Measurements from ENCODE around the gene GJB2.
"Not testable (repeated sequence)": the region's sequence is repeated elsewhere in the genome, so short reads cannot be mapped to it uniquely, and the experiment has no call there.

GJB2 gene

DNA sequence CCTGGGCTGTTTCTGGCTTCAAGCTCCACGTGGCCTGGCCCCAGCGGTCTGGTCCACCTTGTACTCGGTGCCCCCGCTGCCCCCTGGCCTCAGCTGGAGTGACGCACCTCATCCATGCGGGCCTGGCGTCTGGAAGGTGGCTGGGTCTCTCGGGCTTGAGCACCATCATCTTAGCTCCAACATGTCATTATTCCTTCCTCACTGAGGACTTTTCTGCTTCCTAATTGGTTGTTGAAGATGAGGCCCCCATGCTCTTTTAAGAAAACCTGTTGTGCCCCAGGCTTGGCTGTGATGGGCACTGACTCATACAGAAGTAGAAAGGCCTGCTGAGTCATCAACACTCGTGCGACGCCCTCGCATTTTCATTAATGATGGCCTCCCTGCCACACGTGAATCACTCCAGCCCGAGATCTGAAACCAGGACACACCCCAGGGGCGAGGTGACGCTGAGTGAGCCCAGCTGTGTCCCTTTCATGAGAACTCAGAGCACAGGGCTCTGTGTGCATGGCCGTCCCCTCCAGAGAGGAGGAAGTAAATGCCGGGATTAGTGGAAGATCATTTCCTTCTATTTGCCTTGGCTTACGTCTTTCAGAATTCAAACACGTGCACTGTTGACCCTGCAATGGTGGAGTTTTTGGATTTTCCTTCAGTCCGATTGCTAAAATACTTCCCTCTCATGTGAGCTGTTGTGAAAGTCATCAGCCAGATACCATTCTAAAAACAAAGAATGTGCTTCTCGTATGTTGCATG lies 17.9 kb downstream of the GJB2 start:
- Histone ChIP-seq H3K4me3 (no peak overlapping the region), H3K27ac (peak overlapping the region in 14 of 21 experiments; percentile 29 to 66 (median 53))

DNA sequence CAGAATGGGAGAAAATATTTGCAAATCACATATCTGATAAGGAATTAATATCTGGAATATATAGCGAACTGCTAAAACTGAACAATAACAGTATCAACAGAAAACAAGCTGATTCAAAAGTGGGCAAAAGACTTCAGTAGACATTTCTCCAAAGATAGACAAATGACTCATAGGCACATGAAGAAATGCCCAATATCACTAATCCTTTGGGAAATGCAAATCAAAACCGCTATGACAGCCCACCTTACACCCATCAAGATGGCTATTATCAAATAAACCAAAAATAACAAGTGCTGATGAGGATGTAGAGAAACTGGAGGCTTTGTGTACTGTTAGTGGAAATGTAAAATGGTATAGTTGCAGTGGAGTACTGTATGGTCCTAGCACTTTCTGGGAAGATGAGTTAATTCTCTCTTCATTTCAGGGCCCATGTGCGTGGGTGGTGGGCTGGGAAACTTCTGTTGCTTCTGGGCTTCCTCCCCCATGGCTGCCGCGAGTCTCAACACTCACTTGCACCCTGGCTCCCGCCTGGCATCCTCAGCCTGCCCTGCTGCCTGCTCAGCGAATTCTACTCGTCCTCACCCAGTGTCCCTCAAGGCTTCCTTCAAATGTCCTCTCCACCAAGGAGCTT lies 19.5 kb downstream of the GJB2 start:
- Histone ChIP-seq H3K27ac (no peak overlapping the region), H3K4me3 (no peak overlapping the region)

DNA sequence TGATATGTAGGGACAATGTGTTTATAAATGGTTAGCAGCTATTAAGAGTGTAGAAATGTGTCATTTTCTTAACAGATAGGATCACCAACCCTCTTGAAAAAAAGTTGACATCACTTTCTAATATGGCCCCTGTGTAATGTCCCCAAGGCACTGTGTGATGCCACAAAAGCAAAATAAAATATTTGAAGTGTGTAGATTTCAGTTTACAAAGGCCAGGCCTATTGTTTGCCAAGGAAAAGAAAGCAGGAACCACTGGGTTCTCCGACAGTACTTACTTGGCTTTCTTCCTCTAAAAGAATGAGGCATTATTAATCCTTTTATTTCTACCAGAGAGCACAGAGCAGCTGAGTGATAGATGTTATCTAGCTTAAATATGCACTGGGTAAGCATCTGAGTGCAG lies 21.4 kb downstream of the GJB2 start:
- Histone ChIP-seq H3K27ac (no peak overlapping the region), H3K4me3 (no peak overlapping the region)

DNA sequence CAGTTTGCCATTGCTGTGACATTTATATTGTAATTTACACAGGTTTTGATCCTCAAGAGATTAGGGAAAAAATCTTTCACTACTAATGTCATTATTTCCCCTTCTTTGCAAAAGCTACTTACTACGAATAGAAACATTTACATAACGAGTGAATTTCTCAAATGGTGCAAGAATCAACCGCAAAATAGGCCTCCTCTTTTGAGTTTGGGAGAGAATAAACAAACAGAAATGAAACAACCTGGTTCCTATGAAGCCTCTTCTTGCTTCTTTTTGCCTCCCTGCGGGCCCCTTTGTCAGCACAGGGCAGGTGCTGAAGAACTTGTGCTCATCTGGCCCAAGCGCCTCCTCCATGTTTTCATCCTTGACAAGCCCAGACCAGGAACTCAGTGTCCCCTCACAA lies 21.8 kb downstream of the GJB2 start:
- H3K27ac ChIP-seq, result no peak overlapping the region
- H3K4me3 ChIP-seq, result no peak overlapping the region

DNA sequence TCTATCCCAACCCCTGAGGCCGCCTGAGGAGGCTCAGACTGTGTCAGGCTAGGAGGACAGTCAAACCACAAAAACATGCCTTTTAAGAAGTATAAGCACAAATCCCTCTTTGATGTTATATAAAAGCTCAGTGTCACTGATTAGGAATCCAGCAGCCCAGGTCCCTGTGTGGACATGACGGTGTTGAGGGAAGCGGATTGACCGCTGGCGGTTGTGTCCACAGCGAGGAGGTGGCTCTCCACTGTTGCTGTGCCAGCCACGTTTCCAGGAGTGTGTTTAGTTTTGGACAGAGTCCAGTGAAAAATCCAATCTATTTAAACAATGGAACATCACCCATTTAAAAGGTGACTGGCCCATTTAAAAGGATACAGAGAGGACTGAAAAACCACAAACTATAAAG lies 24.3 kb downstream of the GJB2 start:
- Histone ChIP-seq H3K4me3 (no peak overlapping the region), H3K27ac (no peak overlapping the region)

DNA sequence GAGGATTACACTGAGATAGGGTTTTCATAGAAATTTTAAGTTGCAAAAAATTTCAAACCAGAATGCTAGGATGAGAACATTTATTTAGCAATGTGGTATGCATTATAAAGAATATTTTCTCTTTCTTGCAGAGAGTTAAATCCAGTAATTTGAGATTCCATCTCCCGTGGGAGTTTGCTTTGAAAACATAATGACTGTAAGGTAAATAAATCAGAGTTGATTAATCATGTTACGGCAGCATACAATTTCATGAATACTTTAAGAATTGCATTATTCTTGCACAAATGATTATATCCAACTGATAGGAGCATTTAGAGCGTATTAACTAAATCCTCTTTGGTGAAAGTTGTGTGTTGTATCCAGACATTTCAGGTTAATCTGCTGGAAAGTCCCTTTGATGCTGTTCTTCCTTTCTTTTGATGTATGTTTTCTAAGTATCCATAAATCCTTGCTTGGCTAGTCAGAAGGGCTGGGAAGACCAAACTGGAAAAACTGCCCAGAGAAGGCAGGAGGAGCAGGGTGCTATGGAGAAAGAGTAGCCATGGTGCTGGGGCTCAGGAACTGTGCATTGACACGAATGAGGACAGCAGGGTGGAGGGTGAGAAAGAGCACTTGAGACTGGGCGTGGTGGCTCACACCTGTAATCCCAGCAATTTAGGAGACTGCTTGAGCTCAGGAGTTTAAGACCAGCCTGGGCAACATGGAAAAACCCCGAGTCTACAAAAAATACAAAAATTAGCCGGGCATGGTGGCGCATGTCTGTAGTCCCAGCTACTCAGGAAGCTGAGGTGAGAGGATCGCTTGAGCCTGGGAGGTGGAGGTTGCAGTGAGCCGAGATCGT lies 27.1 kb downstream of the GJB2 start:
- Histone ChIP-seq H3K27ac (no peak overlapping the region), H3K4me3 (no peak overlapping the region)

DNA sequence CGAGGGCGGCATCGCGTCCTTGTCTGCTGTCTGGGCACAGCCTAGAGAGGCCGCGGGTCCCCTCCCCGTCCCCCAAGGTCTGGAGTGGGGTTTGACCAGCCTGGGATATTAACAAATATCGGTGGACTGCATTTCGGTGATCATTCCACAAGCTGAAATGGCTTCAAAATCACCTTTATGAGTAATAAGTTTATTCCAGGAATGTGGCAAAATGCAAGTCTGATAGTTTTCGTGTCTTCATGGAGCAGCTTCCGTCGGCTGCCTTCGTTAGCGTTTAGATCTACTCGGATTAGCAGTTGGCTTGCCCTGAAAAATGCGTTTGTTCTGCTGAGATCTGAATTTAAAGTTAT lies 30.8 kb downstream of the GJB2 start:
- Histone ChIP-seq H3K4me3 (peak overlapping the region in 3 of 7 experiments; percentile 38 to 54 (median 50)), H3K27ac (no peak overlapping the region)

DNA sequence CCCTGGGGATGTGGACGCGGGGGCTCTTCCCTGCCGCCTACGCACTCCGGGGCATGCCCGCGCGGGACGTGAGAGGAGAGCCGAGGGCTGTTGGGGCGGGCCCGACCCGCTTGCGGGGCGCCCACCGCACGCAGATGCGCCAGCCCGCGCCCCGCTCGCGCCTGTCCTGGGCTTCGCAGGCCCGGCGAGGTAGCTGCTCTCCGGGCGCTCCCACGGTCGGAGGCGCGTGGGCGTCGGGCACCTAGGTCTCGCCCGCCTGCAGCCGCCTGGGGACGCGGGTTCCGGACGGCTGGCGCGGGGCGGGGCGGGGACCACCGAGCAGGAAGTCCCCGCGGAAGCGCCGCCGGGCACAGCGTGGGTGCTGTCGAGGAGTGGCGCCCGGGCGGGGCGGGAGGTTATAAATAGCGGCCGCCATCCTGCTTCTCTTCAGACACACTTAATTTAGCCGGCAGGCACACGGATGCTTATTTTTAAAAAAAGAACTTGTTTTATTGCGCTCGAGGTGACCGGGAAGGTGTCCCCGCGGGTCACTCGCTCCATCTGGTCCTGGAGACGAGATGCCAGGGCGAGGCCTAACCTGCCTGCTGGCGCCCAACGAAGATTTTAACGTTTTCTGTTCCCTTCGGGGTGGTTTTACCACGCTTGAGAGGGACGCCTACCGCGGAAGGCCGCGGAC lies 31.3 kb downstream of the GJB2 start:
- no peak overlapping the region for H3K27ac ChIP-seq
- H3K4me3 ChIP-seq, result peak overlapping the region; percentile 14 to 54 (median 37)

DNA sequence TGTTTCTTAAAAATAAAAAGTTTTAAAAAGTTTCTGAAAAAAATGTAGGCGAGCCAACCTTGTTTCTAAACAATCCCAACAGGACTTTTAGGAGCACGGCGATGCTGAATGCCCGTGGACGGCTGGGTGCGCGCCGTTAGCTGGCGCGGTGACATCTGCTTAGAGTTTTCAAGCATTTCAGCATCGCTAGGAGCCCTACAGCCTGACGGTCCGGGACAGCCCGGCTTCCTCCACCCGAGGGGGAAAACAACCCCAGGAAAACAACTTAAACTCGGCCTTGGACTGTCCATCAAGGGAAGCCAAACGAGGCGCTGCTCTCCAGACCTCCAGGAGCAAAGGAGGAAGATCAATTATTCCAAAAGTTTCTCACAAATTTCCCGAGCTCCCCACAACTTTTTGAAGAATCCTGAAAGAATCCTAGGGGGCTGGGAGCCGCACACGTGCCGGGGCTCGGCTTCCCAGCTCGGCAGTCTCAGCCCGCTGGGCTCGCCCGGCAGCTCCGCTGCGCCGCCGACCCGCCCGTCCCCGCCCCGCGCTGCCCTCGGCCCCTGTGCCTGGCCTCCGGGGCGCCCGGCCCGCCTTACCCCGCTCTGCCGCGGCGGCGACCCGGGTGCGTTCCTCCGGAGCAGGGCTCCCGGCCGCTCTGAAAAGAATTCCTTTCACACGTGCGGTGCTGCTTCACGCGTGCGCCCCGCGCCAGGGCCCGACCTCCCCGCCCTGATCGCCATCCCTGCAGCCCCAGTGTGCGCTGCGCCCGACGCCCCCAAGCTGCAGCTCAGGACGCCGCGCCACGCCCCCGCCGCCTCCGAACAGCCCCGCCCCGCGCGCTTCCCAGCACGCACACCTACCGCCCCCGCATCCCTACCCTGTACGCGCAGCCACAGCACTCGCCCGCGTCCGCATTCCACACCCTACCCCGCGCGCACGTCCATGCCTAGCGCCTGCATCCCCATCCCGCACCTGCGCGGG lies 32.1 kb downstream of the GJB2 start, which contains the start of gene GJA3:
Gene GJA3 (minus strand): TSS at position 747 of the 969 bp plus-strand sequence. CDS start 17,764 bp downstream, outside the sequence.
- peak within 1 kb of the TSS in 1 of 21 experiments; percentile 21 for H3K27ac ChIP-seq

DNA sequence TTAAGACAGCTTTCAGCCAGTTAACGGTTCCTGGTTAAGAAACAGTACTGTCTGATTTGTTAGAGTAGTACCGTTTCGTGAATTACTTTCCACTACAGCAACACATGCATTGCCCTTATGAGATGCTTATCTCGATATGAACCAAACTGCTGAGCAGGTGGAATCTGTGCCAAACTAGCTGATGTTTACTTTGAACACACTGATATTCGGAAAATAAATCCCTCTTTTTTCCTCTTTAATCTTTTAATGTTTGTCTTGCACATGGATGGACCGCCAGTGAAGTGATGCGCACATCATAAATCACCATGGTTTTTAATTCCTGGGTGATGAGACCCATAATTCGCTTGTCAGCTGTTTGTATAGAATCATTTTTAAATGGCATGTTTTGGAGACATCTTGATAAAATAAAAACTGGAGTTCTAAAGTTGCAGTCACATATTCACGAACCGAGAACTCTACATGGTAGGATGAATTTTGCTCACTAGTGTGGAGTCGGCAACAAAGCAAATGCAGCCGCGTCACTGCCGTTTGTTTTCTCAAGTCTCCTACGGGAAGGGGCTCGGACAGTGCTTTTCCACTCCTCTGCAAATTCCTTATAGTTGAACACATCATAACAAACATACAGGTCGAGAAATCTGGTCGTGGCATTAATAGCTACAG lies 33.0 kb downstream of the GJB2 start:
- H3K4me3 ChIP-seq, result peak overlapping the region in 1 of 7 experiments; percentile 54
- no peak overlapping the region for H3K27ac ChIP-seq

More for the DNA sequence above, 32.1 kb downstream of the GJB2 start, which contains the start of gene GJA3:
- H3K4me3 ChIP-seq, result peak within 1 kb of the TSS; percentile 14 to 54 (median 37)

DNA sequence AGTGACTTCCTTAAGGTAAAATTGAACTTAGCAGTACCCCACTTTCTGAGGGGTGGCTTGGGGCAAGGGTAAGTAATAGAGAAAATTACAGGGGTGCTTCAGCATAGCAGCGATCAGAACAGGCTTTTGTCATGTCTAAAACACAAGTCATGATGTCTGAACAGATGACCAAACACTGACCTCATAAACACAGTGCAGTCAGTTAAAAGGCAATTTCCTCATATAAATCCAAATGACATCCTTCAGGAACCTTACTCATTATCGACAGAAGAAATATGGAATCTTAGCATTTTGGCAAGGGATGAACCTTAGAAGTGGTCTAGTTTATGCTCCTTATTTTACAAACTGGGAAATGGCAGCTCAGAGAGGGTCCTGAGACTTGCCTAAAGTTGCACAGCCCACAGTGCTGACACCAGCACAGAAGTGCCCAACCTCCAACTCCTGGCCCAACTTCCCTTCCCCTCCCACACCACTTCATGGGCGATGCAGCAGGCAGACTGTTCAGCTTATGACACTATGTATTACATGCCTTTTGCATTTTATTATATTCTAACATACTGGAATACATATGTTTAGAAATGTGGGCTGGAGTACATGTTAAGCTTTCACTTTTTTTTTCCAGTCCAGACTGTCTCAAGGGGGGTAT lies 35.5 kb downstream of the GJB2 start:
- Histone ChIP-seq H3K27ac (no peak overlapping the region), H3K4me3 (no peak overlapping the region)

DNA sequence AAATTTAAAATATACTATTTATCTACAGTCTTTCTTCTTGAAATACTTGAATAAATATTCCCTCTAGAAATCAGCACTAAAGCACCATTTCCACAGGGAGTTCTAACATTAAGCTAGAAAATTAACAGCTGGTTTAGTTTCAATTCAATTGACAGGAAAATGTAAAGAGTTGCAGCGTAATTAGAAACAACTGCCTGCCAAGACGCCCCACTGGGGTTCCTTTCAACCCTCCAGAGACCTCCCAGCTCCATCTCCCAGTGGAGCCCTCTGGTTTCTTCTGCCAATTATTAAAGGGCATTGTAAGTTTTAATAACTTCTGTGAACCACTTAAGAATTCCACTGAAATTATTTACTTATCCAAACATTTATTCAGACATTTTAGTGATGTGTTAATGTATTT lies 36.0 kb downstream of the GJB2 start:
- H3K4me3 ChIP-seq, result no peak overlapping the region
- no peak overlapping the region for H3K27ac ChIP-seq

DNA sequence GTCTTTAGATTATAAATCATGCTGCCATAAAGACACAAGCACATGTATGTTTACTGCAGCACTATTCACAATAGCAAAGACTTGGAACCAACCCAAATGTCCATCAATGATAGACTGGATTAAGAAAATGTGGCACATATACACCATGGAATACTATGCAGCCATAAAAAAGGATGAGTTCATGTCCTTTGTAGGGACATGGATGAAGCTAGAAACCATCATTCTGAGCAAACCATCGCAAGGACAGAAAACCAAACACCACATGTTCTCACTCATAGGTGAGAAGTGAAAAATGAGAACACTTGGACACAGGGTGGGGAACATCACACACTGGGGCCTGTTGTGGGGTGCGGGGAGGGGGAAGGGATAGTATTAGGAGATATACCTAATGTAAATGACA lies 39.4 kb downstream of the GJB2 start:
- H3K4me3 ChIP-seq, H3K27ac ChIP-seq: not testable (repeated sequence)

DNA sequence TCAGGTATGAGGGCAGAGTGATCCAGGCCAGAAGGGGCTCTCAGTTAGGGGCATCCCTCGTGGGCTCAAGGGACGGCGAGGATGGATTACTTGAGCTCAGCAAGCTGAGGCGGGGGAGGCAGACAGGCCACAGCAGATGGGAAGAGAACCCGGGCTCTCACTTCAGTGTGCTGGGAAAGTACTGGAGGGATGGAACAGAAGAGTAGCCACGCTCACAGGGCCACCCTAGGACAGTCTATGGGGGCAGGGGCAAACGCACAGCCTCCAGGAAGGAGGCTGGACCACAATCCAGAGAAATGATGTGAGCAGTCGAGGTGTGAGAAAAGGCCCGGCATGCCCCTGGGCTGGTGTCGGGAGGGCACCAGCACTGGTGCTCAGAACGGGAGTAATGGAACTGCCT lies 41.1 kb downstream of the GJB2 start:
- H3K4me3 ChIP-seq, result no peak overlapping the region
- H3K27ac ChIP-seq, result no peak overlapping the region

DNA sequence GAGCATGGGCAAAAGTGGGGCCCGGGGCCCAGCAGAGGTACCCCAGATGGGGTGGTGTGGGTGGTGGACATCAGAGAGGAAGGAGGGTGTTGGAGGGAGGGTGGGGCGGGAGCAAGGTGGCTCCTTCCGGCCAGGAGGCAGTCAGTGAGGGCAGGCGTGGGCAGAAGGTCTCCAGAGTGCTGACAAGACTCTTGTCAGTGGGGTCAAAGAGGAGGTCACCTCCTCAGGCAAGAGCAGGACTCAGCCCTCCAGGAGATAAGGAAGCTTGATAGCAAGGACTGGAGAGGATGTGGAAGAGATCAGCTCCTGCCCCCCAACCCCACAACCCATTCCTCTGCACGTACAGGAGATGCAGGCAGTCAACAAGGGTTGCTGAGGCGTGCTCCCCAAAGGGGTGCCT lies 41.7 kb downstream of the GJB2 start:
- Histone ChIP-seq H3K4me3 (no peak overlapping the region), H3K27ac (no peak overlapping the region)

DNA sequence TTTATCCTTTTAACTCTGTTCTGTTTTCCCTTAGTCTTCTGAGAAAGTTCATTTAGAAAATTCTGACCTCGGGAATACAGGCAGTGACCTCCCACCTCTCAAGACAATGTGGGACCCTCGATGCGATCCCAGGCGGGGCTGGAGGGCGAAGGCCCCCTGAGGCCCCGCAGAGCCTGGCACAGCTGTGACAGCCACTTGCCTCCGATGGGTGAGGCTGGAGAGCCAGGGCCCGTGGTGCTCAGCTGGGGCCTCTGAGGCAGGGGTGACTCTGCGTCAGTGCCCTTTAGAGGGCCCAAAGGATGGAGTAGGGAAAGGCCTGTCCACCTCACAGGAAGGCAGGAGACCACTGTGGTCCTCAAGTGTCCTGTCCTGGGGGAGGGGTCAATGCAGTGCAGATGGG lies 42.2 kb downstream of the GJB2 start:
- H3K27ac ChIP-seq, result no peak overlapping the region
- H3K4me3 ChIP-seq, result no peak overlapping the region

DNA sequence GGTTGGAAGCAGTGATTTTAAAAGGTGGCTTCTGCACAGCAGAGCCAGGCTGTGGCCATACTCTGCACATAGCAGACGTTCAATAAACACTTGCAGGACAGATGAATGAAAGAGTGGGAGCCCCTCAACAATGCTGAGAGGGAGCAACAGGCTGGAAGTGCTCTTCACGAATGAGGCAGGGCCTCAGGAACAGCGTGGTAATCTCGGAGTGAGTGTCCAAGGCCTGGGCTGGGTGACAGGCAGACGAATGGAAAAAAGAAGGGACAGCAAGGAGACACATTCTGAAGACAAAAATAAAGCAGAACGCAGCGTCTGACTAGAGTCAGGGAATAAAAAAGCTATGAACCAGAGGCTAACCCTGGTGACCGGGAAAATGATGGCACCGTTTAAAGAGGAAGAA lies 43.0 kb downstream of the GJB2 start:
- Histone ChIP-seq H3K4me3 (no peak overlapping the region), H3K27ac (no peak overlapping the region)
